Activated CD4-positive, CD25-positive, alpha-beta regulatory T cell treated with anti-CD3 and anti-CD28 coated beads, Interleukin-2, amount 50 U/mL, for 72 hours (primary cell): ENCODE results near the gene MYCBPAP.

ENCODE experiments used
- DNase-seq: peaks from one replicate; pipeline ENCODE4 v3.0.0; 2021

Gene MYCBPAP

GRCh38 chr17:50573866-50574611, 65.8 kb downstream of the MYCBPAP start:
- no peak for DNase-seq

- no peak for DNase-seq
Measured at GRCh38 chr17:50575581-50576210, 67.5 kb downstream of the MYCBPAP start.

- DNase-seq, result no peak
Measured at GRCh38 chr17:50576864-50577263, 68.6 kb downstream of the MYCBPAP start.

- DNase-seq, result no peak
Measured at GRCh38 chr17:50577451-50577954, 69.3 kb downstream of the MYCBPAP start.

- no peak for DNase-seq
Measured at GRCh38 chr17:50578173-50578572, 69.9 kb downstream of the MYCBPAP start.

- no peak for DNase-seq
Measured at GRCh38 chr17:50579399-50579798, 71.2 kb downstream of the MYCBPAP start.

DNA sequence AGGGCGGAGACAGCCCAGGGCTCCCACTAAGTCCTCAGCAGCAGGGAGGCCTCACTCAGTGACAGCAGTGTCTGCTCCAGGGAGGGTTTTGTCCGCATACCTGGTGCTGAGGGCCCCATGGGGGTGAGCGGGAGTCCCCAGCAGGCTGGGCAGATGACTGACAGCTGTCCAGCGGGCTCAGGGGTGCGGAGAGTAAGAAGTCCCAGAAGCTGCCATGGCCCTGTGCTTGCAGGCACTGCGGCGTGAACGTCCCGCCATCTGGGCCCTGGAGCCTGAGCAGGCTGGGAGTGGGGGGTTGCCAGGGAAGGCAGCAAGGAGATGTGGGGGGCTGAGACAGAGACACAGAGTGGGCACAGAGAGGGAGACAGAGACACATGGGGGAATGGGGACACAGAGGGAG, 72.4 kb downstream of the MYCBPAP start:
- DNase-seq, result no peak
